ENCODE measurements around the gene PAX4. TPM values are rescaled to one million over a fixed set of nuclear protein-coding genes. Genes with fewer than 3 reads are reported as not detected.

The PAX4 gene
- polyA plus RNA-seq, 1 donor: not detected

GRCh38 chr7:127629268-127629854, 11.4 kb upstream of the PAX4 start:
- no peak for DNase-seq

- DNase-seq: no peak
These were observed 10.5 kb upstream of the PAX4 start for GRCh38 chr7:127628445-127628844.

- no peak for DNase-seq
These were observed 7.4 kb upstream of the PAX4 start for GRCh38 chr7:127625331-127625730.

GRCh38 chr7:127620406-127621233, 2.7 kb upstream of the PAX4 start:
- DNase-seq: no peak

GRCh38 chr7:127619681-127620405, 1.9 kb upstream of the PAX4 start:
- DNase-seq: no peak

- DNase-seq: no peak
These were observed 833 bp upstream of the PAX4 start for GRCh38 chr7:127618775-127619174.

GRCh38 chr7:127616724-127617123, 1.2 kb downstream of the PAX4 start:
- no peak for DNase-seq

- no peak for DNase-seq
These were observed 5.7 kb downstream of the PAX4 start for GRCh38 chr7:127612263-127612662.

GRCh38 chr7:127609297-127609696, 8.6 kb downstream of the PAX4 start:
- no peak for DNase-seq

- DNase-seq: no peak
These were observed 9.5 kb downstream of the PAX4 start for GRCh38 chr7:127608446-127608845.

GRCh38 chr7:127600885-127601284, 17.1 kb downstream of the PAX4 start:
- DNase-seq: no peak

- no peak for DNase-seq
These were observed 19.6 kb downstream of the PAX4 start for GRCh38 chr7:127598318-127598717.

GRCh38 chr7:127595737-127596136, 22.2 kb downstream of the PAX4 start:
- no peak for DNase-seq

GRCh38 chr7:127594490-127594889, 23.5 kb downstream of the PAX4 start:
- no peak for DNase-seq

GRCh38 chr7:127592550-127592949, 25.4 kb downstream of the PAX4 start:
- DNase-seq: no peak

GRCh38 chr7:127591591-127591990, 26.4 kb downstream of the PAX4 start:
- DNase-seq: no peak

- no peak for DNase-seq
These were observed 26.8 kb downstream of the PAX4 start for GRCh38 chr7:127591189-127591588.

- no peak for DNase-seq
These were observed 28.0 kb downstream of the PAX4 start for GRCh38 chr7:127589896-127590295.

- peak; percentile 65 for DNase-seq
These were observed 29.1 kb downstream of the PAX4 start for GRCh38 chr7:127588697-127589482.

- peak; percentile 87 for DNase-seq
These were observed 29.8 kb downstream of the PAX4 start, which contains the start of gene ARF5 for GRCh38 chr7:127588019-127588696. ARF5 (plus strand) TSS chr7:127588411; CDS start chr7:127588499, 88 bp downstream.

- DNase-seq: no peak
These were observed 30.3 kb downstream of the PAX4 start for GRCh38 chr7:127587663-127588018.

- DNase-seq: no peak
These were observed 31.6 kb downstream of the PAX4 start for GRCh38 chr7:127586346-127586745.
